Measurements from ENCODE around the gene FRMD4B.
"Not testable (repeated sequence)": the region's sequence is repeated elsewhere in the genome, so short reads cannot be mapped to it uniquely, and the experiment has no call there.

Gene FRMD4B

GRCh38 chr3:69282181-69282580, 103.7 kb downstream of the FRMD4B start:
- DNase-seq = peak; percentile 81

GRCh38 chr3:69277403-69277802, 108.5 kb downstream of the FRMD4B start:
- not testable (repeated sequence) for DNase-seq

- no peak for DNase-seq
Measured at GRCh38 chr3:69276884-69277283, 109.0 kb downstream of the FRMD4B start.

GRCh38 chr3:69276191-69276590, 109.7 kb downstream of the FRMD4B start:
- not testable (repeated sequence) for DNase-seq

GRCh38 chr3:69273896-69274295, 112.0 kb downstream of the FRMD4B start:
- no peak for DNase-seq

- no peak for DNase-seq
Measured at GRCh38 chr3:69272556-69272955, 113.3 kb downstream of the FRMD4B start.

GRCh38 chr3:69271098-69271497, 114.8 kb downstream of the FRMD4B start:
- no peak for DNase-seq

- peak; percentile 15 for DNase-seq
Measured at GRCh38 chr3:69266585-69266984, 119.3 kb downstream of the FRMD4B start.

- DNase-seq = not testable (repeated sequence)
Measured at GRCh38 chr3:69266071-69266470, 119.8 kb downstream of the FRMD4B start.

GRCh38 chr3:69260843-69261405, 125.0 kb downstream of the FRMD4B start:
- DNase-seq = not testable (repeated sequence)

GRCh38 chr3:69260216-69260787, 125.6 kb downstream of the FRMD4B start:
- DNase-seq = no peak

- DNase-seq = no peak
Measured at GRCh38 chr3:69259125-69259524, 126.8 kb downstream of the FRMD4B start.

- DNase-seq = no peak
Measured at GRCh38 chr3:69255928-69256327, 130.0 kb downstream of the FRMD4B start.

GRCh38 chr3:69254351-69254750, 131.5 kb downstream of the FRMD4B start:
- DNase-seq = no peak

GRCh38 chr3:69252631-69253030, 133.3 kb downstream of the FRMD4B start:
- DNase-seq = no peak

- no peak for DNase-seq
Measured at GRCh38 chr3:69252141-69252540, 133.7 kb downstream of the FRMD4B start.

- no peak for DNase-seq
Measured at GRCh38 chr3:69251078-69251805, 134.6 kb downstream of the FRMD4B start.

- no peak for DNase-seq
Measured at GRCh38 chr3:69250014-69250413, 135.9 kb downstream of the FRMD4B start.

- no peak for DNase-seq
Measured at GRCh38 chr3:69249001-69249400, 136.9 kb downstream of the FRMD4B start.

- no peak for DNase-seq
Measured at GRCh38 chr3:69248436-69248835, 137.5 kb downstream of the FRMD4B start.

GRCh38 chr3:69246612-69247011, 139.3 kb downstream of the FRMD4B start:
- DNase-seq = no peak

GRCh38 chr3:69244039-69244438, 141.8 kb downstream of the FRMD4B start:
- DNase-seq = no peak

- DNase-seq = no peak
Measured at GRCh38 chr3:69241769-69242168, 144.1 kb downstream of the FRMD4B start.

All from activated CD4-positive, alpha-beta T cell treated with anti-CD3 and anti-CD28 coated beads, Interleukin-10, Interleukin-2, amounts not matched to agents 100 ng/mL and 50 ng/mL, durations not matched to agents 16 hours and 8 hours (primary cell).